Rectal smooth muscle tissue (tissue), 1 donor: ENCODE results near the gene ARHGEF2.

ENCODE experiments used
- H3K27ac ChIP-seq: one replicate; pipeline ENCODE4 v1.7.0; 2013; ENCODE audit warnings: low read depth, low read length, inconsistent platforms
- H3K27me3 ChIP-seq: one replicate; pipeline ENCODE4 v1.7.0; 2013; ENCODE audit warnings: low read length; ENCODE audit not compliant: control insufficient read depth, insufficient read depth
- H3K36me3 ChIP-seq: one replicate; pipeline ENCODE4 v1.7.0; 2013; ENCODE audit warnings: low read length; ENCODE audit not compliant: control insufficient read depth, insufficient read depth
- H3K4me1 ChIP-seq: one replicate; pipeline ENCODE4 v1.7.0; 2013; ENCODE audit warnings: low read length; ENCODE audit not compliant: control insufficient read depth, insufficient read depth
- H3K4me3 ChIP-seq: one replicate; pipeline ENCODE4 v1.7.0; 2013; ENCODE audit warnings: low read length
- H3K9ac ChIP-seq: one replicate; pipeline ENCODE4 v1.7.0; 2013; ENCODE audit warnings: low read length

The ARHGEF2 gene

DNA sequence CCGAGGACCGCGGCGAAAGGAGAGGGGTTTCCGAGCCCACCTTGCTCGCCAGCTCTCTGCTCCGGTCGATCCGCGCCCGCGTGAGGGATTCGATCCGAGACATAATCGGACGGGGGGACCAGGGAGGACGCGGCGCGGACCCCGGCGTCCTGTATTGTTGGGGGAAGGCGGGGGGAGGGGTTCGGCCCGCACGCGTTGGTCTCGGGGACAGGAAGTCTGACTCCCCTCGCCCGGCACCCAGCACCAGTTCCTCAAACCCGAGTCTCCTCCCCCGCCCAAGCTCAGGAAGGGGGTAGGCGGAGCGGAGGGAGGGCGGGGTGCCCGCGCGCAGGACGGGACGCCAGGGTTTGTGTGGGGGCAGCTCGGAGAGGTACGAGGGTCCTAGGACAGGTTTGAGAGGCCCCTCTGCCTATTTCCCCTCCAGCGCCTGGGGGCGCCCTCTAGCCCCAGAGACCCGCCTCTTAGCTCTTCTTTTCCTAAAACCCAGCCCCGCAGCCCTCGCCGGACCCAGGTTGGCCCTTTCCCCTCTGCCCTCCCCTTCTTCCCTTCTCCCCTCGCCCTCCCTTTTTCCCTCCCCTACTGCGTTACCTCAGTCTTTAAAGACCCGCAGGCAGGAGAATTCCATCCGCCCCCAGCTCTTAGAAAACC is at the start of gene ARHGEF2:
Gene ARHGEF2, minus strand, starts transcription at position 223 of the 648 bp plus-strand sequence. Its CDS starts 120 bp downstream, at position 103.
- Histone ChIP-seq H3K27me3 (no peaks in the 10 kb centered on the region), H3K9ac (peak within 1 kb of the TSS; percentile 76), H3K36me3 (no peaks in the 10 kb centered on the region), H3K4me1 (peaks cover 48% of the 10 kb centered on the region), H3K27ac (peak within 1 kb of the TSS; percentile 57), H3K4me3 (peak within 1 kb of the TSS; percentile 86)

DNA sequence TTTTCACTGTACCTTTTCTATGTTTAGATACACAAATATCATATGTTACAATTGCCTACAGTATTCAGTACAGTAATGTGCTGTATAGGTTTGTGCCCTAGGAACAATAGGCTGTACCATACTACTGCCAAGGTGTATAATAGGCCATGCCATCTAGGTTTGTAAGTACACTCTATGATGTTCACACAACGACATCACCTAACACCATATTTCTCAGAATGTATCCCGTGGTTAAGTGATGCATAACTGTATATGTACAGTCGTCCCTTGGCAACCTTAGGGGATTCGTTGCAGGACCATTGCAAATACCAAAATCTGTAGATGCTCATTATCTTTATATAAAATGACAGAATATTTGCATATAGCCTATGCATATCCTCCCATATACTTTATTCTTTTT is 48.2 kb upstream of the ARHGEF2 start:
- H3K9ac ChIP-seq, result no peak overlapping the region
- H3K36me3 ChIP-seq, result no peaks in the 10 kb centered on the region
- no peaks in the 10 kb centered on the region for H3K4me1 ChIP-seq
- no peak overlapping the region for H3K4me3 ChIP-seq
- no peaks in the 10 kb centered on the region for H3K27me3 ChIP-seq
- H3K27ac ChIP-seq, result no peak overlapping the region

DNA sequence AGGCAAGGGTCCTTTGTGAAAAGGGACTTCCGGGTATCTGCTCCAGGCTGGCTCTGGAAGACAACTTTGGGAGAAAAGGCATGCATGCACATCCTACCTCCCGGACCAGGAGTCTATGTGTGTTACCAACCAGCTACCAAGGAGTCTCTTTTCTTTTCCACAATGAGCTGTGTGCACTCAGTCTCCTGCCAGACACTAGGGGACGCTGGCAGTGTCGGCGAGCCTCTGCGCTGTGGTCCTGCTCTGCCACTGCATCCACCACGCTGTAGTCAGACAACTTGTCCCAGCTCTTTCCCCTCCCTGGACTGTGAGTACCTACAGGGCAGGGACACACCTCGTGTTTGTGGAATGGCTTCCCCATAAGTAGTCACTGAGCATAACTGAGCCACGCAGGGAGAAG is 47.5 kb upstream of the ARHGEF2 start:
- Histone ChIP-seq H3K36me3 (no peaks in the 10 kb centered on the region), H3K4me3 (no peak overlapping the region), H3K9ac (no peak overlapping the region), H3K27me3 (no peaks in the 10 kb centered on the region), H3K4me1 (no peaks in the 10 kb centered on the region), H3K27ac (no peak overlapping the region)

DNA sequence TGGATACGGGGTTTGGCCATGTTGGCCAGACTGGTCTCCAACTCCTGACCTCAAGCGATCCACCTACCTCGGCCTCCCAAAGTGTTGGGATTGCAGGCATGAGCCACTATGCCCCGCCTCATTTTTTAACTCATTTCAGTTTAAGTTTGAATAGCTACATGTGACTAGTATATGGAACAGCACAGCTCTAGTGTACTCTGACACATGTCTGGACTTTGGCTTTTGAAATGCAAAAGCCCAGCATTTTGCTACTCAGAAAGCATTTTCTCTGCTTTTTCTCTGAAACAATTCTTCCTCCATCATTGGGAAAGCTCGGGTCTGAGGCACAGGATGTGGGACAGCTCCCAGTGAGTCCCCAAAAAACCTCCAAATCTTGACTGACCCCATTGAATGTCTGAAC is 46.5 kb upstream of the ARHGEF2 start:
- Histone ChIP-seq H3K4me1 (peaks cover 3% of the 10 kb centered on the region), H3K27me3 (no peaks in the 10 kb centered on the region), H3K9ac (no peak overlapping the region), H3K36me3 (no peaks in the 10 kb centered on the region), H3K4me3 (no peak overlapping the region), H3K27ac (no peak overlapping the region)

DNA sequence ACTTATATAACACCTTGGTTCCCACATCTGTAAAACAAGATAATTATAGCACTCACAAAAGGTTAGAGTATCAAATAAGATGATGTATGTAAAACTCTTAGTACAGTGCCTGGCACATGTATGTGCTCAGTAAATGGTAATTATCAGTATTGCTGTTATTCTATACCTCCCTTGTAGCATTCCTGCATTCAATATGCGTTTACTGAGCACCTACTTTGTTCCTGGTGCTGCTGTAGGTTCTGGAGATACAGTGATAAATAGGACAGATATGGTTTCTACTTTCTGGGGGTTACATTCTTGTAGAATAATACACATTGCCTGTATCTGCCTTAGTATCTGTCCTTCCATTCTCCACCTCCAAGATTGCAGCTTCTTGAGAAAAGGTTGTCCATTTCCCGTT is 43.6 kb upstream of the ARHGEF2 start:
- Histone ChIP-seq H3K27me3 (no peaks in the 10 kb centered on the region), H3K4me3 (no peak overlapping the region), H3K27ac (no peak overlapping the region), H3K4me1 (peaks cover 5% of the 10 kb centered on the region), H3K9ac (no peak overlapping the region), H3K36me3 (no peaks in the 10 kb centered on the region)

DNA sequence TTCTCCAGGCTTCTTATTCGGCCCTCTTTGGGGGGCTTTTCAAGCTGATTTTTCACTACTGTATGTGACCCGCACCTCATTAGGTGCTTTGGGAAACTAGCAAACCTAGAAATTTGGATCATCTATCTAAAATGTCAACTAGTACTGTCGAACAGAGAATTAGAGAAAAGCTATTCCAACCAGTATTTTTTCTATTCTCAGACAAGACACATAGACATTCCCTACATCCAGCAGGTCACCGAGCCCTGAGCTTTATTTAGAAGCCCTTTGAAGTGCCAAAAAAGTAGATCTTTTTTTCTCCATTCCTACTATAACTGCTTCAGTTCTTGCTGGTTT is 42.7 kb upstream of the ARHGEF2 start:
- H3K4me3 ChIP-seq, result peak overlapping the region; percentile 90
- no peaks in the 10 kb centered on the region for H3K27me3 ChIP-seq
- H3K36me3 ChIP-seq, result peaks cover 3% of the 10 kb centered on the region
- peaks cover 5% of the 10 kb centered on the region for H3K4me1 ChIP-seq
- H3K27ac ChIP-seq, result peak overlapping the region; percentile 53
- H3K9ac ChIP-seq, result peak overlapping the region; percentile 32

DNA sequence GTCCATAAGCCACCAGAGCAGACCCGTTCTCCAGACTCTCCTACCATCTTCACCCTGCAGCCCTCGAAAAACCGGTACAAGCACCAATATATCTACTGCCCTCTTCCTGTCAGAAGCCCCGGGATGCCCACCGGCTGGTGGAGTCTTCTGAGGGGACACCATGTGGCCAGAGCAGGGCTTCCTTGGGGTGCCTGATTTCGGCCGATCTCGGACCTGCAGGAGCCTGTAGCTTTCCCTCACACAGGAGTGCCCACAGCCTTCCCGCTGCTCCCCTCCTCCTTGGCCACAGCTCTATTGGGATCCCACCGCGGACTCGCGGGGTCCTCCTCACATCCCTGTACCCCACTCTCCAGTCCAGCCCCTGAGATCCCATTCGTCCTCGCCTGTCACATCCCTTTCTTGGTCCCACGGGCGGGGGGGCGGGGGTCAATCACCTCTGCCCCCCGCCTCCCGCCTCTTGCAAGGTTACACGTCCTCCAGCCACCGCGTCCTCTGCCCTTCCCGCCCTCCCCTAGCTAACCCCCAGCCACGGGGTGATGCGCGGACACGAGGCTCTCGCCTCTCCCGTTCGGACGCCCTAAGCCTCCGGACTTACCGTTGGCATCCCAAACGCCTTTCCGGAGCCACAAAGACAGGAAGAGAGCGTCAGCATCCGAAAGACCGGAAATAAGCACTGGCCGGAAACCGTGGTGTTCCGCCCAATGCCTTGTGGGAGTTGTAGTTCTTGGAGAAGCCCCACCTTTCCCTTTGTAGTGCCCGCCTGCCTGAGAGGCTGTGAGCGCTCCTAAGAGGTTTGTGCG is 42.1 kb upstream of the ARHGEF2 start, which contains the start of gene SSR2:
Gene SSR2, minus strand, starts transcription at position 659 of the 800 bp plus-strand sequence. CDS start 784 bp downstream, outside the sequence.
- Histone ChIP-seq H3K9ac (peak within 1 kb of the TSS; percentile 72), H3K36me3 (peaks cover 3% of the 10 kb centered on the region), H3K27ac (peak within 1 kb of the TSS; percentile 64), H3K4me3 (peak within 1 kb of the TSS; percentile 90), H3K4me1 (peaks cover 5% of the 10 kb centered on the region), H3K27me3 (no peaks in the 10 kb centered on the region)

DNA sequence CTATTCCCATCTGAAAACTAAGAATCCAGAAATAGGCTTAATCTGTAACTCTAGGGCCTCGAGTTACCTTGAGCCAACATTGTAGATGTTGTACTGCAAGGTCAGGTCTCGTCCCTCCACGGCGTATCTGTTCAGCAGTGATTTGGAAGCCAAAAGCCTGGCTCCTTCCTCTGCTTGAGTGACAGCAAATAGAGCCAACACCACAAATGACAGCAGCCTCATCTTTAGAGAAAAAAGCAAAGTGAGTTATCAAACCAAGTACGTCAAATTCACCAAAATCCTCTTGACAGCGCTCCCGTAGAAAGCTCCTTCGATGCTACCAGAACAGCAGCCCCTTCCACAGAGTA is 41.6 kb upstream of the ARHGEF2 start:
- no peak overlapping the region for H3K27ac ChIP-seq
- peak overlapping the region; percentile 90 for H3K4me3 ChIP-seq
- peaks cover 5% of the 10 kb centered on the region for H3K36me3 ChIP-seq
- peak overlapping the region; percentile 72 for H3K9ac ChIP-seq
- no peaks in the 10 kb centered on the region for H3K27me3 ChIP-seq
- peaks cover 5% of the 10 kb centered on the region for H3K4me1 ChIP-seq

DNA sequence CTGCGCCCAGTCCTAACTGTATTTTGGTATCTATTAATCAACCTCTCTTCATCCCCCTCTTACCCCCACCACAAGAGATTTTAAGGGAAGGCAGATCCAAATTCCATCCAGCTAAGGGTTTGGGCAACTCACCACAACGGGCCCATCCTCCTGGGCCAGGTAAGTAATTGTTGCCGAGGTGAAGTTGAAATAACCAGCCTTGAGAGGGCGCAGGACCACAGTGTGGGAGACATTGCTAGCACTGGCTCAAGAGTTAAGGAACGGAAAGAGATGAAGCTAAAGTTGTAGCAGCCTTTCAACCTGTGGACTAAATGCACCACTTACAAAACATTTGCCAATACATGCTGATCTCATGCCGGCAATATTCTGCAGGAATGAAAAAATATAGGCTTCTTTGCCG is 36.5 kb upstream of the ARHGEF2 start:
- Histone ChIP-seq H3K4me1 (peaks cover 2% of the 10 kb centered on the region), H3K36me3 (peaks cover 36% of the 10 kb centered on the region), H3K27me3 (no peaks in the 10 kb centered on the region), H3K4me3 (no peak overlapping the region), H3K27ac (no peak overlapping the region), H3K9ac (no peak overlapping the region)

DNA sequence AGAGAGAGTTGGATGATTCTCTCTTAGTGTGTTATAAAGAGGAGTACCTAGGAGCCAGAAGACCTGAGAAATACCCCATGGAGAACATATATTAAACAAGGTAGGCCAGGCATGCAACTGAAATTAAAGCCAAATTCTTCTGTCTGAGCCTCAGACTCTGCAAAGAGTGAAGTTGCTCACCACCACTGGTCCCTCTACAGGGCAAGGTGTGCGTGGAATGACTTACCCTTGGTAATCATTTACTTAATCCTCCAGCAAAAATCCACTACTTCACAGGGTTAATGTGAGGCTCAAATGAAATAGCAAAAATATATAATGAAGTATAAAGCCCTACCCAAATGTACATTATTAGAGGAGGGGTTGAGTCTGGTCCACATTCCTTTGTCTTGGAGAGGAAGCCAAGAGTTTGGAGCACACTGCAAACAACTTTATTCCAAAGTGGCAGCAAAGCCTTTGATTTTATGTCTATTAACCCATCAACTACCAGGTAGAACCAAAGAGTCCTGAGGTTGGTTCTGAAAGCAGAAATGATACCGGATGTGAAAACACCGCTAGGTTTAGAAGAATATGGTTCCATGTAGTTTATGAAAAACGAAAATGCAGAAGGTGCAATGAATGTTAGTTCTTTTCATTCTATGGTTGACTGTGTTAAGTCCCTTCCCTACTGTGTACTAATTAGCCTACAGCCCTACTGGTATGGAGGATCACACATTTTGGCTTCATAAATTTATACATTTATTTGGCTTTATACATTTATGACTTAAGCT is 33.9 kb upstream of the ARHGEF2 start:
- Histone ChIP-seq H3K27ac (no peak overlapping the region), H3K36me3 (peaks cover 45% of the 10 kb centered on the region), H3K9ac (no peak overlapping the region), H3K4me1 (no peaks in the 10 kb centered on the region), H3K27me3 (no peaks in the 10 kb centered on the region), H3K4me3 (no peak overlapping the region)

DNA sequence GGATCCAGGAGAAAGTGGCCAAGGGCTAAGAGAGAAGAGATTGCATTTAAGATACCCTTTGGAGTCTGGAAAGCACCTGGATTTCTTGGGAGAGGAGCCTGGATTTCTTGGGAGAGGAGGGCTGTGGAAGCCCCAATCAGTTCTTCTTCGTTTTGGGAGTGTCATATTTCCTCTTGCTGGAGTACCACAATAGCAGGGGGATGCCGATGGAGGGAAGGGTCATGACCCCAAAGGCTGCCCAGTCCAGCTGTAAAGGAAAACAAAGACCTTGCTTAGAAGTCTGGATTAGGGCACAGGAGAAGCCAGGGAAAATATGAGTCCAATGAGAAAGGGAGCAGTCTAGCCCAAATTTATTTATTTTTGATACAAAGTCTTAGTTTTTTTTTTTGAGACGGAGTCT is 31.1 kb upstream of the ARHGEF2 start:
- no peaks in the 10 kb centered on the region for H3K27me3 ChIP-seq
- peaks cover 39% of the 10 kb centered on the region for H3K36me3 ChIP-seq
- H3K27ac ChIP-seq, result no peak overlapping the region
- no peak overlapping the region for H3K9ac ChIP-seq
- no peaks in the 10 kb centered on the region for H3K4me1 ChIP-seq
- H3K4me3 ChIP-seq, result no peak overlapping the region

DNA sequence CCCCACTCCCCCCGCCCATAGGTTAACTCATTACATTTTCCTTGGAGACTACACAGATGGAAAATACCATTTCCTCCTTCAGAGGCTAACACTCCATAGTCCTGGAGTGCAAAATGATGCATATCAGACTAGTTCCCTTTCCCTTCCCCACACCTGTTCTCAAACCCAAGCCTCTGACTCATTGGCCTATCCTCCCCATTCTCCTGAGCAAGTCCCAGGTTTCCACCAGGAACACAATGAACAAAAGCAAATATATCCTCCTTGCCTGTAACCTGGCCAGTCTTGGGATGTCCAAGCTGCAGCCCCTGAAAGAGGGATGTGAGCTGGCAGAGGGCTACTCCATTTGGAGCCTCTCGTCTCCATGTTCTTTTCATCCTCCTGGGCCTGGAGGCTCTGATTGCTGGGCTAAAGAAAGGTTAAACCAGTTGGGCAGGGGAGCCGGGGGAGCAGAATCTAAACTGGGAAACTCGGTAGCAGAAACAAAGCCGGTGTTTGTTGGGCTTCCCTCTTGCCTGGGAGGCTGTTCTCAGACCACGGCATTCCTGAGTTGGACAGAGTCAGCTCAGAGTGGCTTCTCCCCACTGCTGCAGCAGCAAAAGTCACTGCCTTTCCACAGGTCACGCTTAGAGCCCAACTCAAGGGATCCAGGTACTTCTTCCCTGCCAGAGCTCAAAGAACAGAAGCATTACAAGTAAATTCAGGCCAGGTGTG is 28.5 kb upstream of the ARHGEF2 start:
- H3K27me3 ChIP-seq, result no peaks in the 10 kb centered on the region
- no peak overlapping the region for H3K27ac ChIP-seq
- H3K4me3 ChIP-seq, result no peak overlapping the region
- no peak overlapping the region for H3K9ac ChIP-seq
- H3K4me1 ChIP-seq, result no peaks in the 10 kb centered on the region
- H3K36me3 ChIP-seq, result peaks cover 23% of the 10 kb centered on the region
